ENCODE measurements around the gene PLCB3. TPM values are rescaled to one million over a fixed set of nuclear protein-coding genes. Genes with fewer than 3 reads are reported as not detected.

The PLCB3 gene
- total and polyA plus RNA-seq, 2 of the 13 experiments (the other 11 are each of a cell fraction or from before 2014, with no cell fraction given), result 7.5 to 13.8 TPM

DNA sequence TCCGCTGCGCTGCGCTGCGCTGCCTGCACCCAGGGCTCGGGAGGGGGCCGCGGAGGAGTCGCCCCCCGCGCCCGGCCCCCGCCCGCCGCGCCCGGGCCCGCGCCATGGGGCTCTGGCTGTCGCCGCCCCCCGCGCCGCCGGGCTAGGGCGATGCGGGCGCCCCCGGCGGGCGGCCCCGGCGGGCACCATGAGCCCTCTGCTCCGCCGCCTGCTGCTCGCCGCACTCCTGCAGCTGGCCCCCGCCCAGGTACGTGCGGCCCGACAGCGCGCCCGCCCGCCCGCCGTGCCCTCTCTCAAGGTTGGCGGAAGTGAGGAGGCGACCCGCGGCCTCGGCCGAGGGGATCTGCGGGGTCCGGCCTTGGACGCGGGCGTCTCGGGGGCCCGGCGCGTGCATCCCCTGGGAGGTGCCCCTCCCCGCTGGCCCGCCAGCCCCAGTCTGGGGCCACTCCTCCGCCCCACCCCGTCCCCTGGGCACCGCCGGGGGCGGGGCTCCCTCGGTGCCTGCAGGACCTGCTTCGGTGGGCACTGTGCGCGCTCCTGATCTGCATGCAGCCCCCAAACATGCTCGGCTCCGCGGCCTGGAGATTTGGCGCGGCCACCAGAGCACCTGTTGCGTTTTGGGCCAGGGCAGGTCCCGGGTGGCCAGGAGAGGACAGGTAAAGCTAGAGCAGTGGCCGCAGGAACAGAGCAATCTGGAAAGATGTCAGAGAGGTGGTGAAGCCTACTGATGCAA lies 16.5 kb upstream of the PLCB3 start (continued):
- TF ChIP-seq ZNF616 (CRISPR knock-in tag; IDR thresholded peaks at IDR 0.05; ENCODE audit: low read depth) (no peak), ZNF501 (CRISPR knock-in tag; IDR thresholded peaks at IDR 0.05) (0 out of 2 replicates have a peak, but pooled peaks have one; percentile 11), ZNF34 (CRISPR knock-in tag; IDR thresholded peaks at IDR 0.05; ENCODE audit: borderline replicate concordance) (no peak), ZNF335 (CRISPR knock-in tag; IDR thresholded peaks at IDR 0.05) (no peak), ZNF432 (CRISPR knock-in tag; IDR thresholded peaks at IDR 0.05; ENCODE audit: borderline replicate concordance) (no peak), FOSL1 (CRISPR knock-in tag; IDR thresholded peaks at IDR 0.05; ENCODE audit: borderline replicate concordance) (no peak), PAX8 (CRISPR knock-in tag; IDR thresholded peaks at IDR 0.05; ENCODE audit: borderline replicate concordance) (no peak), NFYC (CRISPR knock-in tag; IDR thresholded peaks at IDR 0.05) (no peak), PPARG (CRISPR knock-in tag; conservative IDR thresholded peaks at IDR 0.05) (0 out of 2 replicates have a peak, but pooled peaks have one; percentile 30), ATF7 (IDR thresholded peaks at IDR 0.05) (no peak), ATF7 (CRISPR knock-in tag; IDR thresholded peaks at IDR 0.05) (no peak), FOXM1 (CRISPR knock-in tag; IDR thresholded peaks at IDR 0.05) (no peak), JUN (CRISPR knock-in tag; IDR thresholded peaks at IDR 0.05) (no peak), NR2F6 (IDR thresholded peaks at IDR 0.05) (no peak), NR2F6 (CRISPR knock-in tag; IDR thresholded peaks at IDR 0.05) (no peak), MZF1 (CRISPR knock-in tag; IDR thresholded peaks at IDR 0.05; ENCODE audit: borderline replicate concordance) (no peak), NR2F2 (IDR thresholded peaks at IDR 0.05; ENCODE audit: borderline replicate concordance, low read depth) (no peak), ATF1 (CRISPR knock-in tag; IDR thresholded peaks at IDR 0.05) (no peak), TRIM24 (CRISPR knock-in tag; IDR thresholded peaks at IDR 0.05) (no peak), ZFP37 (CRISPR knock-in tag; IDR thresholded peaks at IDR 0.05; ENCODE audit: borderline replicate concordance) (no peak)
- TF ChIP-seq, protein P1, sequence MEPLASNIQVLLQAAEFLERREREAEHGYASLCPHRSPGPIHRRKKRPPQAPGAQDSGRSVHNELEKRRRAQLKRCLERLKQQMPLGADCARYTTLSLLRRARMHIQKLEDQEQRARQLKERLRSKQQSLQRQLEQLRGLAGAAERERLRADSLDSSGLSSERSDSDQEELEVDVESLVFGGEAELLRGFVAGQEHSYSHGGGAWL (CRISPR knock-in tag; IDR thresholded peaks at IDR 0.05), result peak; percentile 75; the same call in 1 of the 2 replicates
- TF ChIP-seq, protein P2, sequence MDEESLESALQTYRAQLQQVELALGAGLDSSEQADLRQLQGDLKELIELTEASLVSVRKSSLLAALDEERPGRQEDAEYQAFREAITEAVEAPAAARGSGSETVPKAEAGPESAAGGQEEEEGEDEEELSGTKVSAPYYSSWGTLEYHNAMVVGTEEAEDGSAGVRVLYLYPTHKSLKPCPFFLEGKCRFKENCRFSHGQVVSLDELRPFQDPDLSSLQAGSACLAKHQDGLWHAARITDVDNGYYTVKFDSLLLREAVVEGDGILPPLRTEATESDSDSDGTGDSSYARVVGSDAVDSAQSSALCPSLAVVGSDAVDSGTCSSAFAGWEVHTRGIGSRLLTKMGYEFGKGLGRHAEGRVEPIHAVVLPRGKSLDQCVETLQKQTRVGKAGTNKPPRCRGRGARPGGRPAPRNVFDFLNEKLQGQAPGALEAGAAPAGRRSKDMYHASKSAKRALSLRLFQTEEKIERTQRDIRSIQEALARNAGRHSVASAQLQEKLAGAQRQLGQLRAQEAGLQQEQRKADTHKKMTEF (CRISPR knock-in tag; IDR thresholded peaks at IDR 0.05), result no peak
- TF ChIP-seq, protein P3, sequence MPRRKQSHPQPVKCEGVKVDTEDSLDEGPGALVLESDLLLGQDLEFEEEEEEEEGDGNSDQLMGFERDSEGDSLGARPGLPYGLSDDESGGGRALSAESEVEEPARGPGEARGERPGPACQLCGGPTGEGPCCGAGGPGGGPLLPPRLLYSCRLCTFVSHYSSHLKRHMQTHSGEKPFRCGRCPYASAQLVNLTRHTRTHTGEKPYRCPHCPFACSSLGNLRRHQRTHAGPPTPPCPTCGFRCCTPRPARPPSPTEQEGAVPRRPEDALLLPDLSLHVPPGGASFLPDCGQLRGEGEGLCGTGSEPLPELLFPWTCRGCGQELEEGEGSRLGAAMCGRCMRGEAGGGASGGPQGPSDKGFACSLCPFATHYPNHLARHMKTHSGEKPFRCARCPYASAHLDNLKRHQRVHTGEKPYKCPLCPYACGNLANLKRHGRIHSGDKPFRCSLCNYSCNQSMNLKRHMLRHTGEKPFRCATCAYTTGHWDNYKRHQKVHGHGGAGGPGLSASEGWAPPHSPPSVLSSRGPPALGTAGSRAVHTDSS (CRISPR knock-in tag; conservative IDR thresholded peaks at IDR 0.05), result no peak
- TF ChIP-seq, protein P4, sequence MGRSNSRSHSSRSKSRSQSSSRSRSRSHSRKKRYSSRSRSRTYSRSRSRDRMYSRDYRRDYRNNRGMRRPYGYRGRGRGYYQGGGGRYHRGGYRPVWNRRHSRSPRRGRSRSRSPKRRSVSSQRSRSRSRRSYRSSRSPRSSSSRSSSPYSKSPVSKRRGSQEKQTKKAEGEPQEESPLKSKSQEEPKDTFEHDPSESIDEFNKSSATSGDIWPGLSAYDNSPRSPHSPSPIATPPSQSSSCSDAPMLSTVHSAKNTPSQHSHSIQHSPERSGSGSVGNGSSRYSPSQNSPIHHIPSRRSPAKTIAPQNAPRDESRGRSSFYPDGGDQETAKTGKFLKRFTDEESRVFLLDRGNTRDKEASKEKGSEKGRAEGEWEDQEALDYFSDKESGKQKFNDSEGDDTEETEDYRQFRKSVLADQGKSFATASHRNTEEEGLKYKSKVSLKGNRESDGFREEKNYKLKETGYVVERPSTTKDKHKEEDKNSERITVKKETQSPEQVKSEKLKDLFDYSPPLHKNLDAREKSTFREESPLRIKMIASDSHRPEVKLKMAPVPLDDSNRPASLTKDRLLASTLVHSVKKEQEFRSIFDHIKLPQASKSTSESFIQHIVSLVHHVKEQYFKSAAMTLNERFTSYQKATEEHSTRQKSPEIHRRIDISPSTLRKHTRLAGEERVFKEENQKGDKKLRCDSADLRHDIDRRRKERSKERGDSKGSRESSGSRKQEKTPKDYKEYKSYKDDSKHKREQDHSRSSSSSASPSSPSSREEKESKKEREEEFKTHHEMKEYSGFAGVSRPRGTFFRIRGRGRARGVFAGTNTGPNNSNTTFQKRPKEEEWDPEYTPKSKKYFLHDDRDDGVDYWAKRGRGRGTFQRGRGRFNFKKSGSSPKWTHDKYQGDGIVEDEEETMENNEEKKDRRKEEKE (IDR thresholded peaks at IDR 0.05), result no peak
- TF ChIP-seq, protein P5, sequence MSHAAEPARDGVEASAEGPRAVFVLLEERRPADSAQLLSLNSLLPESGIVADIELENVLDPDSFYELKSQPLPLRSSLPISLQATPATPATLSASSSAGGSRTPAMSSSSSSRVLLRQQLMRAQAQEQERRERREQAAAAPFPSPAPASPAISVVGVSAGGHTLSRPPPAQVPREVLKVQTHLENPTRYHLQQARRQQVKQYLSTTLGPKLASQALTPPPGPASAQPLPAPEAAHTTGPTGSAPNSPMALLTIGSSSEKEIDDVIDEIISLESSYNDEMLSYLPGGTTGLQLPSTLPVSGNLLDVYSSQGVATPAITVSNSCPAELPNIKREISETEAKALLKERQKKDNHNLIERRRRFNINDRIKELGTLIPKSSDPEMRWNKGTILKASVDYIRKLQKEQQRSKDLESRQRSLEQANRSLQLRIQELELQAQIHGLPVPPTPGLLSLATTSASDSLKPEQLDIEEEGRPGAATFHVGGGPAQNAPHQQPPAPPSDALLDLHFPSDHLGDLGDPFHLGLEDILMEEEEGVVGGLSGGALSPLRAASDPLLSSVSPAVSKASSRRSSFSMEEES (CRISPR knock-in tag; IDR thresholded peaks at IDR 0.05), result 0 out of 2 replicates have a peak, but pooled peaks have one; percentile 21
